GM20000 (cell line): ENCODE measurements around the gene CHURC1.

Experiments used
- DNase-seq: peaks from one replicate; pipeline ENCODE4 v3.0.0; 2012; ENCODE audit warnings: low spot score
- CTCF ChIP-seq: IDR thresholded peaks from 2 replicates; pipeline ENCODE4 v1.5.1; 2012; ENCODE audit warnings: mild to moderate bottlenecking, control low read depth; ENCODE audit errors: extremely low read depth, missing control alignments

Gene CHURC1

GRCh38 chr14:64952598-64953309 lies 38.5 kb downstream of the CHURC1 start:
- DNase-seq, result peak; percentile 67
- TF ChIP-seq CTCF, result no peak

GRCh38 chr14:64953310-64953654 lies 39.0 kb downstream of the CHURC1 start:
- no peak for DNase-seq
- TF ChIP-seq CTCF, result no peak

DNA sequence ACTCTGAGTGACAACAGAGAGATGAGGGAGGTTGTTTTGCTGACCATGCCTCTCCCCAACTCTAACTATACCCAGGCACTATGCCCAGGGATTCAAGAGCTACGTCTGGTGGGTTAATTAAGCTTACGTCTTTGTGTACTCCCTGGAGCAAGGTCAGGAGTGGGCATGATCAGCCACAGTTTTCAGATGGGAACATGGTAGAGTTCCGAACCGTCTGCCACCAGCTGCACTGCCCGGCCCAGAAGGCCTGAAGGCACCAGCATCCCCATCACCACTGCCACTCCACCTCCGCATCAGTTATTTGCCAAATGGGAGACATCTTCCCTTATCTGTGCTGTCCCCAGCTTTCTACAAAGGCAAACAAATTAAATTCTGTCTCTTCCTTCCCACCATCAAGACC lies 39.4 kb downstream of the CHURC1 start:
- DNase-seq, result no peak
- no peak for TF ChIP-seq CTCF

DNA sequence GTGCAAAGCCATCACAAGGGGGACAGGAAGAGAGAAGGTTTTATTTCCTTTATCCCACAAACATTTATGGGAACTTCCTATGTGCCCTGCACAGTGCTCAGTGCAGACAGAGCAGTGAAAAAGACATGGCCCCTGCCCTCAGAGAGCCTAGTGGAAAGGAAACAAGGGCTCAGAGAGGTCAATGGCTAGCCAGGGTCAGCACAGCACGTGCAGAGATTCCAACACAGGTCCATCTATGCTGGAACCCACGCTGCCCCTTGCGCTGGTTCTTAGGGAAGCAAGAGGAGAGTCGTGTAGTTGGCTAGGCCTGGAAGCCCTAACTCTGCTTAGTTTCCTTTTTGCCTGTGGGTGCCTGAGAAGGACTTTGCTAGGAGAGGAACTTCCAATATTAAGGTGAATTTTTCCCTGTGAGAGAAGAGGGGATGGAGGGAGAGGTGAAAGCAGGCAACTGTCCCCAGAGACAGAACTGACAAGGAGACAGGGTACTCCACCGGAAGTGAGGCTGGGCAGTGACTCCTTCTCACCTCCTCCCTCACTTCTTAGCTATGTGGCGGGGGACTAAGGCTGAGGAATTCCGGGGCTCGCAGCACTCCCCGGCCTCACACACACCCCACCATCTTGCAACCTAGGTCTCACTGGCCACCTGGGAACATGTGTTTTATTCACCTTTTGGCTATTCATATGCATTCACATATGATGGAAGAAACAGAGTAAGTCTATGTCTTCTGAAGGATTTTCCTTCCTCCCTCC lies 40.4 kb downstream of the CHURC1 start:
- no peak for DNase-seq
- no peak for TF ChIP-seq CTCF

- DNase-seq, result no peak
- TF ChIP-seq CTCF, result no peak
Measured at GRCh38 chr14:64955297-64955696, 41.0 kb downstream of the CHURC1 start.

- TF ChIP-seq CTCF, result no peak
- DNase-seq, result no peak
Measured at GRCh38 chr14:64956697-64957406, 42.6 kb downstream of the CHURC1 start.

DNA sequence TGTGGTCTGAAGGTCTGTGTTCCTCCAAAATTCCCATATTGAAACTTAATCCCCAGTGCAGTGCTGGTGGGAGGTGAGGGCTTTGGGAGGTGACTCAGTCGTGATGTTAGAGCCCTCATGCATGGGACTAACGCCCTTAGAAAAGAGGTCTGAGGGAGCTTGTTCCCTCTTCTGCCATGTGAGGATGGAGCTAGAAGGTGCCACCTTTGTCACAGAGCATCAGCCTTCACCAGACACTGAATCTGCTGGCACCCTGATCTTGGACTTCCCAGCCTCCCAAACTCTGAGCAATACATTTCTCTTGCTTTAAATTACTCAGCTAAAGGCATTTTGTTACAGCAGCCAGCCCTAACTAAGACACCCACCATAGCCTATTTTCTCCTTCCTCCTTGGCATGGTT lies 43.9 kb downstream of the CHURC1 start:
- no peak for TF ChIP-seq CTCF
- DNase-seq, result no peak
